HCT116 (cell line): ENCODE measurements around the gene CD247. TPM values are rescaled to one million over a fixed set of nuclear protein-coding genes. Genes with fewer than 3 reads are reported as not detected.

ENCODE experiments used
- ATAC-seq: fragments of 200-7000 bp; cut with Tn5 transposase; 2 replicates; pipeline ENCODE4 v1.9.1; 2020; ENCODE audit warnings: mild to moderate bottlenecking, moderate library complexity
- BruUV-seq: library from RNA; stranded (reverse); fragments of 400-500 nt; replicated peaks from 2 replicates; lab custom pipeline; 2021; lab: Mats Ljungman, UMichigan
- CTCF ChIA-PET: fragments of 300-600 bp; sonication (Branson Sonifier 250); formaldehyde crosslinking; loops from one replicate; lab custom pipeline; 2021; ENCODE audit warnings: antibody characterized with exemption; lab: Charles Lee
- POLR2A ChIA-PET: fragments of 300-600, 350-600 bp; sonication (Branson Sonifier 250); formaldehyde crosslinking; loops from one replicate; lab custom pipeline; 2021; ENCODE audit warnings: antibody characterized with exemption; lab: Charles Lee
- RAD21 ChIA-PET, 2 experiments: fragments of 300-600 bp; sonication (Branson Sonifier 250); formaldehyde crosslinking; loops; one replicate each; lab custom pipeline; 2023; ENCODE audit warnings: low total read pairs in 2 of 2; ENCODE audit not compliant: uncharacterized antibody in 2 of 2, unreplicated experiment in 2 of 2, low non-redundant PET in 1 of 2; lab: Charles Lee
- DNase-seq: peaks from one replicate; pipeline ENCODE4 v3.0.0-alpha.2; 2010; ENCODE audit warnings: low read depth, low spot score
- H2AFZ ChIP-seq: fragments of 200-600 bp; shearing (Covaris generic), sonication (generic); 2 replicates; pipeline ENCODE4 v1.6.1; 2017; ENCODE audit warnings: low read depth, mixed run types, mixed read lengths, antibody characterized with exemption, low read length; ENCODE audit not compliant: poor library complexity, severe bottlenecking
- H3K27ac ChIP-seq: 2 replicates; pipeline ENCODE4 v1.5.1; 2012; ENCODE audit warnings: low read depth, low read length
- H3K27me3 ChIP-seq: fragments of 200-600 bp; sonication (generic); 2 replicates; pipeline ENCODE4 v1.6.1; 2016; ENCODE audit warnings: mixed run types, low read length, mixed read lengths; ENCODE audit not compliant: insufficient read depth
- H3K36me3 ChIP-seq, 2 experiments: fragments of 200-500 bp in 1 of 2; fragments of 200-600 bp in 1 of 2; sonication (Bioruptor generic) in 1 of 2; sonication (generic) in 1 of 2; 2 replicates each; pipeline versions ENCODE4 v1.5.1 to v1.6.1; 2014 to 2016; ENCODE audit warnings: low read length in 2 of 2, inconsistent platforms in 1 of 2, mixed read lengths in 1 of 2, mixed run types in 1 of 2; ENCODE audit not compliant: insufficient read depth in 2 of 2, control insufficient read depth in 1 of 2
- H3K4me1 ChIP-seq, 2 experiments: fragments of 200-600 bp in 1 of 2; sonication (generic) in 1 of 2; 2 replicates each; pipeline versions ENCODE4 v1.5.1 to v1.6.1; 2012 to 2017; ENCODE audit warnings: low read length in 2 of 2, inconsistent platforms in 1 of 2, mild to moderate bottlenecking in 1 of 2, mixed read lengths in 1 of 2, mixed run types in 1 of 2, moderate library complexity in 1 of 2; ENCODE audit not compliant: insufficient read depth in 2 of 2, control insufficient read depth in 1 of 2
- H3K4me2 ChIP-seq: fragments of 200-600 bp; sonication (generic); 2 replicates; pipeline ENCODE4 v1.6.1; 2017; ENCODE audit warnings: mixed run types, low read length, mixed read lengths
- H3K4me3 ChIP-seq, 2 experiments: fragments of 200-600 bp in 1 of 2; sonication (generic) in 1 of 2; replicated peaks in 1 of 2; 2 replicates each; pipeline ENCODE4 v1.5.1; 2011 to 2016; ENCODE audit warnings: low read length in 2 of 2, control low read depth in 1 of 2, low read depth in 1 of 2, mild to moderate bottlenecking in 1 of 2, mixed read lengths in 1 of 2, mixed run types in 1 of 2
- H3K79me2 ChIP-seq: fragments of 200-600 bp; sonication (generic); 2 replicates; pipeline ENCODE4 v1.6.1; 2017; ENCODE audit warnings: mild to moderate bottlenecking, mixed run types, low read length, moderate library complexity, mixed read lengths; ENCODE audit not compliant: insufficient read depth
- H3K9ac ChIP-seq: fragments of 200-600 bp; sonication (generic); 2 replicates; pipeline ENCODE4 v1.6.1; 2016; ENCODE audit warnings: low read length, mixed read lengths
- H3K9me2 ChIP-seq: fragments of 200-600 bp; sonication (generic), shearing (Covaris generic); 2 replicates; pipeline ENCODE4 v1.6.1; 2017; ENCODE audit warnings: mixed run types, mild to moderate bottlenecking, moderate library complexity; ENCODE audit not compliant: insufficient read depth
- H3K9me3 ChIP-seq, 2 experiments: fragments of 200-500 bp in 1 of 2; fragments of 200-600 bp in 1 of 2; sonication (Bioruptor generic) in 1 of 2; sonication (generic) in 1 of 2; 2 replicates each; pipeline ENCODE4 v1.6.1; 2014 to 2017; ENCODE audit warnings: low read length in 2 of 2, mixed read lengths in 2 of 2, inconsistent platforms in 1 of 2, low read depth in 1 of 2, mild to moderate bottlenecking in 1 of 2, mixed run types in 1 of 2, moderate library complexity in 1 of 2; ENCODE audit not compliant: control insufficient read depth in 1 of 2, insufficient read depth in 1 of 2
- H4K20me1 ChIP-seq: fragments of 200-600 bp; sonication (generic), shearing (Covaris generic); 2 replicates; pipeline ENCODE4 v1.6.1; 2017; ENCODE audit warnings: mixed run types, mild to moderate bottlenecking, moderate library complexity; ENCODE audit not compliant: insufficient read depth
- ATF3 ChIP-seq: IDR thresholded peaks from 2 replicates; pipeline ENCODE4 v1.6.1; 2012
- CBX3 ChIP-seq: IDR thresholded peaks from 2 replicates; pipeline ENCODE4 v1.6.1; 2012; ENCODE audit warnings: low read depth
- CEBPB ChIP-seq: IDR thresholded peaks from 2 replicates; pipeline ENCODE4 v1.6.1; 2012; ENCODE audit warnings: low read depth
- CTCF ChIP-seq, 3 experiments: fragments of 200-600 bp in 1 of 3; sonication (generic) in 1 of 3; IDR thresholded peaks in 2 of 3; conservative IDR thresholded peaks in 1 of 3; 2 replicates each; pipeline ENCODE4 v1.5.1; 2012 to 2017; ENCODE audit warnings: low read depth in 2 of 3, low read length in 2 of 3, antibody characterized with exemption in 1 of 3, borderline replicate concordance in 1 of 3, control low read depth in 1 of 3, mild to moderate bottlenecking in 1 of 3, mixed read lengths in 1 of 3, mixed run types in 1 of 3, moderate library complexity in 1 of 3; ENCODE audit not compliant: insufficient read depth in 1 of 3
- EGR1 ChIP-seq: IDR thresholded peaks from 2 replicates; pipeline ENCODE4 v1.6.1; 2012; ENCODE audit warnings: low read depth
- ELF1 ChIP-seq: IDR thresholded peaks from 2 replicates; pipeline ENCODE4 v1.6.1; 2012; ENCODE audit warnings: low read depth, borderline replicate concordance
- EZH2phosphoT487 ChIP-seq: fragments of 200-600 bp; IDR thresholded peaks from 2 replicates; pipeline ENCODE4 v1.6.1; 2018; ENCODE audit warnings: antibody characterized with exemption, borderline replicate concordance
- MAX ChIP-seq: IDR thresholded peaks from 2 replicates; pipeline ENCODE4 v1.6.1; 2012
- RAD21 ChIP-seq: IDR thresholded peaks from 2 replicates; pipeline ENCODE4 v1.6.1; 2012; ENCODE audit warnings: low read depth, mild to moderate bottlenecking
- SIN3A ChIP-seq: IDR thresholded peaks from 2 replicates; pipeline ENCODE4 v1.6.1; 2012; ENCODE audit warnings: low read depth
- ZBTB33 ChIP-seq: IDR thresholded peaks from 2 replicates; pipeline ENCODE4 v1.6.1; 2011; ENCODE audit warnings: mild to moderate bottlenecking, low read length, moderate library complexity; ENCODE audit not compliant: insufficient replicate concordance; ENCODE audit errors: extremely low read depth
- ZFX ChIP-seq: fragments of 450-650 bp; IDR thresholded peaks from 2 replicates; pipeline ENCODE4 v1.6.1; 2017
- intact Hi-C: fragments of 100-400 bp; cut with micrococcal nuclease; formaldehyde crosslinking; loops from 2 replicates; pipeline ENCODE4 v1.10.0; 2022
- total RNA-seq: library from RNA; stranded (reverse); gene quantifications from one replicate; pipeline ENCODE4 v1.2.1, GENCODE V29; 2021; ENCODE audit not compliant: unreplicated experiment

Gene CD247
- total RNA-seq, 1 experiment from 2014 or later, result 0.57 TPM

- POLR2A ChIA-PET, result no interaction called here
Measured at GRCh38 chr1:167544447-167545093, 26.2 kb upstream of the CD247 start.

GRCh38 chr1:167543199-167543990 lies 25.1 kb upstream of the CD247 start:
- no peak overlapping the region for H3K27ac ChIP-seq
- no peak for ATAC-seq
- intact Hi-C loops, result no loop called here
- no peak overlapping the region for H3K4me2 ChIP-seq
- no peak for DNase-seq
- H3K27me3 ChIP-seq, result no peaks in the 10 kb centered on the region
- no peak overlapping the region for H3K9ac ChIP-seq
- H3K9me3 ChIP-seq, result no peaks in the 10 kb centered on the region
- BruUV-seq, result no TSS peak
- no peaks in the 10 kb centered on the region for H3K79me2 ChIP-seq
- H3K4me3 ChIP-seq, result no peak overlapping the region
- no peak for TF ChIP-seq ELF1
- TF ChIP-seq ZBTB33, result no peak
- TF ChIP-seq SIN3A, result no peak
- no peak for TF ChIP-seq MAX
- TF ChIP-seq ZFX, result no peak
- TF ChIP-seq CTCF (IDR thresholded peaks at IDR 0.05 in 2 of 3, conservative IDR thresholded peaks at IDR 0.05 in 1 of 3; ENCODE audit: borderline replicate concordance in 1 of 3, insufficient read depth in 1 of 3, low read depth in 2 of 3, low read length in 2 of 3), result no peak
- TF ChIP-seq RAD21, result no peak
- no peak for TF ChIP-seq CBX3
- no peak for TF ChIP-seq EGR1
- CTCF ChIA-PET, result no interaction called here
- no peaks in the 10 kb centered on the region for H3K4me1 ChIP-seq
- RAD21 ChIA-PET, result no interaction called here
- POLR2A ChIA-PET, result interaction anchor here (0.9 kb wide), 1 partner anchor 10 kb away, joined by 3 read pairs; the partner anchor contains the start of gene CREG1
- no peaks in the 10 kb centered on the region for H4K20me1 ChIP-seq
- no peak overlapping the region for H2AFZ ChIP-seq
- no peaks in the 10 kb centered on the region for H3K9me2 ChIP-seq
- peaks cover 5 to 17% of the 10 kb centered on the region in 2 experiments; a peak in 3 of 4 replicates for H3K36me3 ChIP-seq

More at GRCh38 chr1:167544447-167545093, 26.2 kb upstream of the CD247 start:
- no TSS peak for BruUV-seq
- TF ChIP-seq ATF3 (no peak), EZH2phosphoT487 (no peak), RAD21 (no peak), CEBPB (peak; percentile 70)
- ChIA-PET CTCF (no interaction called here), RAD21 (no interaction called here)
- H3K4me3 ChIP-seq, result no peak overlapping the region
- no peak overlapping the region for H2AFZ ChIP-seq
- no peak overlapping the region for H3K27ac ChIP-seq
- no peaks in the 10 kb centered on the region for H3K27me3 ChIP-seq
- H3K9me2 ChIP-seq, result no peaks in the 10 kb centered on the region
- H3K4me1 ChIP-seq, result no peaks in the 10 kb centered on the region
- no peaks in the 10 kb centered on the region for H3K79me2 ChIP-seq
- no peak overlapping the region for H3K9ac ChIP-seq
- DNase-seq (no peak), ATAC-seq (no peak)
- no peaks in the 10 kb centered on the region for H4K20me1 ChIP-seq
- H3K4me2 ChIP-seq, result no peak overlapping the region
- intact Hi-C loops, result no loop called here
- no peaks in the 10 kb centered on the region for H3K9me3 ChIP-seq
- peaks cover 5 to 17% of the 10 kb centered on the region in 2 experiments; a peak in 3 of 4 replicates for H3K36me3 ChIP-seq
